Stimulated activated CD8-positive, alpha-beta memory T cell treated with anti-CD3 and anti-CD28 coated beads, Interleukin-7, amount 100 ng/mL, for 48 hours (primary cell): ENCODE measurements around the gene FGD3.
"Not testable (repeated sequence)": the region's sequence is repeated elsewhere in the genome, so short reads cannot be mapped to it uniquely, and the experiment has no call there.

Experiments used
- DNase-seq, 2 donors: peaks; one replicate each; pipeline ENCODE4 v3.0.0-alpha.2; 2020; ENCODE audit warnings: low read depth in 1 of 2; ENCODE audit errors: extremely low read depth in 1 of 2

The FGD3 gene, protein sequence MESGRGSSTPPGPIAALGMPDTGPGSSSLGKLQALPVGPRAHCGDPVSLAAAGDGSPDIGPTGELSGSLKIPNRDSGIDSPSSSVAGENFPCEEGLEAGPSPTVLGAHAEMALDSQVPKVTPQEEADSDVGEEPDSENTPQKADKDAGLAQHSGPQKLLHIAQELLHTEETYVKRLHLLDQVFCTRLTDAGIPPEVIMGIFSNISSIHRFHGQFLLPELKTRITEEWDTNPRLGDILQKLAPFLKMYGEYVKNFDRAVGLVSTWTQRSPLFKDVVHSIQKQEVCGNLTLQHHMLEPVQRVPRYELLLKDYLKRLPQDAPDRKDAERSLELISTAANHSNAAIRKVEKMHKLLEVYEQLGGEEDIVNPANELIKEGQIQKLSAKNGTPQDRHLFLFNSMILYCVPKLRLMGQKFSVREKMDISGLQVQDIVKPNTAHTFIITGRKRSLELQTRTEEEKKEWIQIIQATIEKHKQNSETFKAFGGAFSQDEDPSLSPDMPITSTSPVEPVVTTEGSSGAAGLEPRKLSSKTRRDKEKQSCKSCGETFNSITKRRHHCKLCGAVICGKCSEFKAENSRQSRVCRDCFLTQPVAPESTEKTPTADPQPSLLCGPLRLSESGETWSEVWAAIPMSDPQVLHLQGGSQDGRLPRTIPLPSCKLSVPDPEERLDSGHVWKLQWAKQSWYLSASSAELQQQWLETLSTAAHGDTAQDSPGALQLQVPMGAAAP

DNA sequence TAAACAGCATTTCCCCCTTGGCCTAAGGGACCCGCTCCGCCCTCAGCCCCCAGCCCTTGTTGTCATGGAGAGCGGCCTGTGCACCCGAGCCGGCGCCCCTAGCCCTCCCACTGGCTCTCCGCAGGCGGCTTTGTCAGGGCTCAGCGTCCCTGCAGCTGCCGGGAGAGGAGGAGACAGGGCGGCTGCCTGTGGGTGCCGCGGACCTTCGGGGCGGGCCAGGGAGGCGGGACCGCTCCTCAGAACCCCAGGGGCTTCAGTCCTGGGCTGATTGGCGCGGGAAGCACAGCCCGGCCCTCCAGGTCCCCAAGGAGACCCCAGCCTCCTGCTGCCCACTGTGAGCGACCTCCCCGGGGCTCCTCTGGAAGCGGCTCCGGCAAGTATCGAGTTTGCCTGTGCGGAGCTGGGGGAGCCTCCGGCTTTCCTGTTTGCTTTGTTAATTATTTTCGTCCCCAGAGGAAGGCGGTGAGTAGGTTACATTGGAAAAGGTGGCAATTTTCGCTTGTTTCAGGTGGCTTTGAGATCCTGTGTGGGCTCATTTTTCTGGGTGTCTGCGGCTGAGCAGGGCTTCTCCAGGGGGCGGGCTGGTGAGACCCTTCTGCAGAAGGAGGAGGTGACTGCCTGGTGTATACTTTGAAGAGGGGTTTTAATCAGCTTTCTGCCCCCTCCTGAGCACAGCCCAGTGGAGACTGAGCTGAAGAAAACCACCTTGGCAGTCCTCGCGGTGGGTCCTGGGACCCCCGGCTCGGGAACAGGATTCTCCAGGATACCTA, at the start of gene FGD3:
Gene FGD3 (plus strand): TSS at position 256 of the 770 bp plus-strand sequence. CDS start 28,734 bp downstream, outside the sequence.
- DNase-seq: no peak

DNA sequence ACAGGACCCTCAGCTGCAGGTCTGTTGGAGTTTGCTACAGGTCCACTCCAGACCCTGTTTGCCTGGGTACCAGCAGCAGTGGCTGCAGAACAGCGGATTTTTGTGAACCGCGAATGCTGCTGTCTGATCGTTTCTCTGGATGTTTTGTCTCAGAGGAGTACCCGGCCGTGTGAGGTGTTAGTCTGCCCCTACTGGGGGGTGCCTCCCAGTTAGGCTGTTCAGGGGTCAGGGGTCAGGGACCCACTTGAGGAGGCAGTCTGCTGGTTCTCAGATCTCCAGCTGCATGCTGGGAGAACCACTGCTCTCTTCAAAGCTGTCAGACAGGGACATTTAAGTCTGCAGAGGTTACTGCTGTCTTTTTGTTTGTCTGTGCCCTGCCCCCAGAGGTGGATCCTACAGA, 42.2 kb upstream of the FGD3 start:
- DNase-seq: not testable (repeated sequence)

DNA sequence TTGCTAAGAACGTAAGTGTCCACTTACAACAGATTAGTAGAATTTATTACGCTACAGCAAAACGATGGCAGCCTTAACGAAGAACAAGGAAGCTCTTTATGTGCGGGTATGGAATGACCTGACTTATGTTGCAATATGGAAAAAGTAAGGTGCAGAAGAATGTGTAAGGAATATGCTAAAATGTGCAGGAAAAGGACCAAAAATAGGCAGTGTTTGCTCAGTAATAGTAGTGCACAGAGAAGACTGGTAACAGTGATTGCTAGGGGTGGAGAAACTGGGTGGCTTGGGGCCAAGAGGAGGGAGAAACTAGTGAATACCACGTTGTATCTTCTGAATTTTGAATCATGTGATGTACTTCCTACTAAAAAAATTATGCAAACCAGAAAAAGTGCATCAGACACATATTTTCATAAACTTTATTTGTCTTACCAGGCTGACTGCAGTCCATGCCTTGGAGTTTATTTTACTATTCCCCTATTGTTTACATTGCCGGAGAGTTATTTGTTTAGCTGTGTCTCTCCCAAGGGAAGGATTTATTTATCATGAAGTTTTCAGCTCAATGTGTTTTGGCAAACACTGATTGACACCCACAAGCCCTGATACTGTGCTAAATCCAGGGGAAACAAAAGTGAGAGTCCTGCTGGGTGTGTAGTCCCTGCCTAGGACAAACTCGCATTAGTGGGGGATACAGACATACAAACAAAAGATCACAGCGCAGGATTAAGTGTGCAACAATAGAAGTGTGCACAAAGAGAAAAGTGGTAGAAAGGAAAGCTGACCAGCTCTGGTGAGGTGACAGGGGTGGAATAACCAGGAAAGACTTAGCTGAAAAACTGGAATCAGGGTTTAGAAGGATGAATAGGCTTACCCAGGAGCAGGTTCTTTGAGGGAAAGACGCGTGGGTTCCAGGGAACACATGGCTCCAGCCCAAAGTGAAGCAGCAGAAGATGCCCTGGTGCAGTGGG, 35.5 kb upstream of the FGD3 start:
- no peak for DNase-seq

DNA sequence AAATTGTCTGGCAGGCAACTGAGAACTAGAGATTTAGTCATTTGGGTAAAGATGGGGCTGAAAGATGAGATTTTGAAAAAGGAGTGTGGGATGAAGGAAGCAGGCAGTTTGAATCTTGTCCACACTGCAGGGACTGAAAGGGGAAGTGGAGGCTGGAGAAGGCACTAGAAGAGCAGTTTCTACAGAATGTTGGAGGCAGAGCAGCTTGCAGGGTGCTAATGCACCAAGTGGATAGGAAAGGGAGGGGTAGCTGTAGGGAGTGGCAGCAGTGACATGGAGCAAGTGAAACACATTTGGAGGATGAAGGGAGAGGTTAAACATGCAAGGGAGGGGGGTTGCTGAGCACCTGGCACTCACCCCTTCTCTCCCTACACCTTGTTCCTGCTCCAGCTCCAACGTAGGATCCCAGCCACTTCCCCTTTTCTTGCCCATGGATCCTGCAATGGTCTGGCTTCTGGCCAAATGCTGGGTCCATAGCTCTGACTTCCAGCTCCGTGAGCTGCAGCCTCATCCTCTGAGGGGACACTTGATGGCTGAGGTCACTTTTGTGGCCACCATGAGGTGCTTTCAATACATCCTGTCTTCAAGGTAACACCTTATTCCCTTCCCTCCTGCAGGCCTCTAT, 30.0 kb upstream of the FGD3 start:
- no peak for DNase-seq

DNA sequence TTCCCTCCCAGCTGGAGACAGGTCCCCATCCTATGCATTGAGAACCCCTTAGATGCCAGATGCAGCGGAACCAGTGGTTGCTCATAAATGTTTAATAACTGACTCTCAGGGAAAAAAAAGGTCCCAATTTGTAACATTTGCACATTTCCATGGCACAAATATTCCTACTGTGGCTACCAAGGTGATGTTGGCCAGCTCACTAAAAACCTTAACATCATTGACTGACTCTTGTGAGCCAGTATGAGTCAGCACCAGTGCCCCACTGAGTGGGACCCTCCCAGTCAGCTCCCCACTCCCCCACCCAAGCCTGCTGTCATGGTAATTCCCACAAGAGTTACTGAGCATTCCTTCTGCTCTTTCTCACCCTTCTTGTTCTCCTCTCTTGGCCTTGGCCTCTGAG, 26.9 kb upstream of the FGD3 start:
- DNase-seq: no peak

DNA sequence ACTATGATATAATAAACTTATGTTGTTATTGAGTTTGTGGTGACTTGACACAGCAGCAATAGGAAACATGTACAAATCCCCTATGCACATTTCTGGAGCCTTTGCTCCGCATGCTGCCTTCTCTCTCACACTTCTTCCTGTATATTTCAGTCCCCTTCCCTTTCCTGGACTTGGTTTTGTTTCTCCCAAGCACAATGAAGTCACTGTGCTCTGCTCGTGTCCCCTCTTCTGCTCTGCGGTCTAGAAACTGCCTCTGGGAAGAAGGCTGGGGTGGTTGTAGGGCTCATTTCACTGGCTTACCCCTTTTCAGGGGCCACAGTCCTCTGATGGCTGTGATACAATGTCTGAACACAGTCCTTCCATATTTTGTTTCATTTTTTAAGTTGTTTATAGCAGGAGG, 15.7 kb upstream of the FGD3 start:
- no peak for DNase-seq

DNA sequence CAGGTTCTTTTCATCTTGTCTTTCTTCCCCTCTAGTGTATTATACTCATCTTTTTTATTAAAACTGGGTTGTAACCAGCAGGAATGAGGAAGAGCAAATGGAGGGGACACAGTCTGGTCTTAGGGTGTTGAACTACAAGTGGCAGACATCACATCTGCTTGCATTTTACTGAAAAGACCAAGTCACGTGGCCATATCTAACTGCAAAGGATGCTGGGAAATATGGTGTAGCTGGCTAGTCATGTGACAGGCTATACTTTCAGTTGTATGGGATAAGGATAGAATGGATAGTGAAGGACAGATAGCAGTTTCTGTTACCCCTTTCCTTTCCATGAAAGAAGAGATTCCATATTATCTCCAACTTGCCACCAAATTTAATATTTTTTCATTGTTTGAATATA, 13.0 kb upstream of the FGD3 start:
- no peak for DNase-seq

DNA sequence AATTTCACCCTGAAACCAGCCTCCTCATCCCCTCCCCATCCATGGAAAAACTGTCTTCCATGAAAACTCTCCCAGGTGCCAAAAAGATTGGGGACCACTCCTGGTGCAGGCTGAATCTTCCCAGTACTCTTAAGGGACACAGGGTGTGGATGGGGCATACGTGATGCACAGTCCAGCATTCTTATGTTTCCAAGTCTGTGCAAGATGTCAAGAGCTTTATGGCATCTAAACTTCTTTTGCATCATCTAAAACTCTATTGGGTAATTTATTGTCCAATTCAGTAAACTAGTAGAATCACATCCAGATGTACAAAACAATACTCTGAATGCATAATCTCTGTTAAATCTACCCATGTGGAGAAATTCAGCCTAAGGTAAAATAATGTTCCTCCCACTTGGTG, 9.3 kb upstream of the FGD3 start:
- no peak for DNase-seq

DNA sequence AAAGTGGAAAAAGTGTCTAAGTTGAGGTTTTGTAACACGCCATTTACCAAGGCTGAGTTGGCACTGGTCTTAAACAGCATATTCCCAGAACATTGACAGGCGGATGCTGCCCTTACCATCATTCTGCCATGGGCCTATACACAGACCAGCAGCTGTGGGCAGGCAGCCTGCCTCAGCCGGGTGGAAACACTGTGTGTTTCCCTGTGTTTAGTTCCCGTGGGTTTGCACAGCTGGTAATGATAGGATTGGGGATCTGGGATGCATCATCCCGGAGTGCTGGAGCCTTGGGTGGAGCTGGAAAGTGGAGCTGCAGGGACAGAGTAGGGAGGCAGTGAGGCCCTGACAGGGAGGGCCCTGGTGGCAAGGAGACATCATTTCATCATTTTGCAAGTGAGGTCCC, 5.5 kb upstream of the FGD3 start:
- DNase-seq: no peak

DNA sequence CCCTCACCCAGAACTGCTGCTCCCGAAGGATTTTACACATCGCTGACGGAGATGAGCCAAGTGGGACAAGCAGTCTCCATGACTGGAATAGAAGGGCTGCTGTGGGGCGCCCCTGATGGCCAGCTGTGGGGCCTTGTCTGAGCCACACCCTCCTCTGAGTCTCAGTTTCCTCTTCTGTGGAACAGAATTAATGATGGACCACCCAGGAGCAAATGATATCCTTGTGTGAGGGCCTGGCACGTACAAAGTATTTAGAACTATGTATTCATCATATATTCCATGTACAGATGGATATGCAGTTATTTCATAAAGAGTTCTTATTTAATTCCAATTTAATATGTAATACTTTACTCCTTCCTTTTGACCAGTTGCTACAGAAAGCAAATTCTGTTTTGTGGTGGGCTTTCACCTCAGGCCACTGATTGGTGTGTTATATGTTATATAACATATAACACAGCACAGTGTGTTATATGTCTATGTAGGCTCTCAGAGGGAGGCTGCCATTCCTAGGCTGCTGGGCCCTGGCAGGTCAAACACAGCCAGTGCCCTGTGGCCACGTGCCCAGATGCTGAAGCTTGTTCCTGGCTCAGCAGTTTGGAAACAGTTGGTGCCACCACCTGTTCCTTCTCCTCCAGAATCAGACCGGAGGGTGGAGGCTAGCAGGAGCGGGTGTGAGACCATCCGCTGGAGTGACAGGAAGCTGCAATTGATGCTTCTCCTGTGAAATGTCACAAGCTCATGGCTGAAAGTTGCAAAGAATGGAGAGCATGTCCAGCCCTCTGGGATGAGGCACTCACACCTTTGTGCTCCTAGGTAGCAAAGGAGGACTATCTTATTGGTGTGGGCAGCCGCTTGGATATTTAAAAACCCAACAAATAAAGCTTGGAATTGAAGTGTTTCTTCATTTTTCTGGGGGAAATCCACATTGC, 4.4 kb upstream of the FGD3 start:
- no peak for DNase-seq

DNA sequence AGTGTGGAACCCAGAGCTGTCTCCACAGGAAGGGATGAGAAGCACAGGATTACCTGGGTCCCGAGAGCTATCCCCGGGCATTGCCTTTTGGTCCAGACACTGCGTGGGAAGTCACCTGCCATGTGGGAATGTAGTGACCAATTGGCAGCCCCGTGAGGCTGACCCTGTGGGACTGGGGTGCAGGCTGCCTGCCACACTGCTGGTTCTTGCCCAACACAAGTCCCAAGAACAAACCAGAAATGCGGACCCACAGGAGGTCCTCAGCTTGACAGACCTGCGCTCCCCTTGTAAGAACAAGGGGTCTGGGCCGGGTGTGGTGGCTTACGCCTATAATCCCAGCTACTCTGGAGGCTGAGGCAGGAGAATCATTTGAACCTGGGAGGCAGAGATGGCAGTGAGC, 2.4 kb upstream of the FGD3 start:
- DNase-seq: no peak

DNA sequence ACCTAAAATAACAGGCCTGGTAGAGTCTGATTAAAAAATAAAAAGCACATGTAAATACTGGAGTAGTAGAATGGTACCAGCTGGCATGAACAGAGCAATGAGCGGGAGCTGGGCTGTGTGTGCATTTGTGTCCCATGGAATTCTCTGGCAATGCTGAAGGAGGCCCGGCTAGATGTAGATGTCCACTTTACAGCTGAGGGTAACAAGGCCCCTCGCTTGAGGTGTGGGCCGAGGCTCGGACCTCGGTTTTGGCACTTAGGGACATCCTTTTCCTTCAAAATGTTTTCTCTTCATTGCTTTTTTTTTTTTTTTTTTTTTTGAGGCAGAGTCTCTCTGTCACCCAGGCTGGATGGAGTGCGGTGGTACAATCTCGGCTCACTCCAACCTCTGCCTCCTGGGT, 1.5 kb upstream of the FGD3 start:
- no peak for DNase-seq

DNA sequence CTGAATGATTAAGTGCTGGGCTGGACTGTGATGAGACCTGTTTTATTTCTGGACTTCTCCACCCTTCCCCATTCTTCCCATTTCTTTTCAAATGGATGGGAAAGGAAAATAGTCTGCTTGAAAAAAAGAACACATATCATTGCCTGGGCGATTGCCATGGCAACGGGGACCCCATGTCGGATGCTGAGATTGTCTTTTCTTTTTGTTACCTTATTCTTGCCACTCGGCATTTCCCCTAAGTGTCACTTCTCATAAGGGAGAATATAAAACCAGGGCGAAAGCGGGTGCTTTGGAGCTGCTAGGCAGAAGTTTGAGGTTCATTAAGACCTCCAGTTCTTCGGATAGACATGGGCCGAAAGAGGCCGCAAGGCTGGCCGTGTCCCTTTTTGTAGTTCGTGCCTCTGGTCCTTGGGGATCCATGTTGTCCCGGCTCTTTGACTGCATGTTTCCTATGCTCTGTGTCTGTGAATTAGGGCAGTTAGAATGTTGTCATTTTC, 763 bp downstream of the FGD3 start:
- no peak for DNase-seq

DNA sequence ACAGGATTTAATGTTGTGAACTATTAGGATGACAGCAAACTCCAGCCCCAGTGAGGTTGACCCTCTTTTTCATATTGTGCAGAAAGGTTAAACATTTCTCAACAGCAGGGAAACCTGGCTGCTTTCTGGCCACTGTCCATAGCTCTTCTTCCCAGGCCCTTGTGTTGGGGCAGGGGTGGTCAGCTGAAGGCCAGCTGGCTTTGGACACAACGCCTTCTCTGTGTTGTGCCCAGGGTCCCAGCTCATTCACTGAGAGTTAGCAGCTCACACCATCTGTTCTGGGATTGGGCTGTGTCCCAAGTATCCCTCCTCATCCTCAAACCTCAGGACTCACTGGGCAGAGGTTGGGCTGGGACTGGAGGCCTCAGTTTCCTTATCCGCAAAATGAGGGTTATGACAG, 1.3 kb downstream of the FGD3 start:
- DNase-seq: no peak

DNA sequence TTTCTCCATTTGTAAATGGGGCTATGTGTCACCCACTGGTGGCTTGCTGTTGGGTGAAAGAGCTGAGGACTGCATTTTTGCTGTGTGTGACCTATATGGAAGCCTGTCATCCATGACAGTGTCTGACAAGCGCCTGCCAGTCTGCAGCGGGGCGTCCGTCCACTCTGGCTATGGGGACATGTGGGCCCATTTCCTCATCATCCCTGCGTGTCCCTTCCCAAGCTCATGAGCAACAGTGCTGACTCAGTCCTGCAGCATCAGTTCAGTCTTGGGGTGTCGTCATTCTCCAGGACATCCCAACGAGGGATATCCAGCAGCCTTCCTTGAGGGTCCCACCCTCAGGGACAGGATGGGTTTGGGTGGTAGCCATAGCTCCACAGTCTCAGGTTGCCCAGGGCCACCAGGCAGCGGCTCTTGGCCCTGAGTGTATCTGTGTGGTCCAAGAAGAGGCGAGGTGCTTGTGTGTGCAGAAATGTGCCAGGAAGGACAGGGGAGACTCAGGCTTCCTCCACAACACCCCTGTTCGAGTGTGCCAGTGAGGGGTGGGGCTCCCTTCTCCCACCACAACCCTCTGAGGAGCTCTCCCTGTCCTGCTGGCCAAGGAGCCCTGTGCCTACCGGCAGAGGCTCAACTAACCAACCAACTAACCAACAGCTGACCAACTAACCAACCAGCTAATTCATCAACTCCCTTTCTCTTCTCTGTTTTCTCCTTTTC, 2.1 kb downstream of the FGD3 start:
- DNase-seq: no peak

DNA sequence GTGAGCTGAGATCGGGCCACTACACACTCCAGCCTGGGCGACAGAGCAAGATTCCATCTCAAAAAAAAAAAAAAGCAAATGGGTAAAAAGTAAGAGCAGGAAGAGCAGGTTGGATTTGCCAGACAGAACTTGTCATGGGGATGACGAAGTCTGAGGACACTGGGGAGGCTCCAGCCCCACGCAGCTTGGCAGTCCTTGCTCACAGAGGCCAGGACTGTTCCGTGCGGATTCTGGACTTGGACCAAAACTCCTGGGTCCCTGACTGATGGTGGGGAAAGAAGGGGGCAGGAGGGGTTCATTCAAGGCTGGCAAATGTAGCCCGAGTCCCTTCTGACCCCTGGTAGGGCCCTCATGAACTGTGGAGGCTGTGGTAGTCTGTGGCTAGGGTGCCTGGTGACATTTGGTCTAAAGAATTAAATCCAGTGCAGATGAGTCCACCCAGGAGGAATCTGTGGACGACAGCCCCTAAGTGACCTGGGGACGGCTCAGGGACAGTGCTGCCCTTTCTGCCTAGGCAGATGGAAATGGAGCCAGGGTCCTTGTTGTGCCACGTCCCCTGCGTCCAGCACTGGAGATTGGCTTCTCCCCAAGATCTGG, 3.1 kb downstream of the FGD3 start:
- no peak for DNase-seq

DNA sequence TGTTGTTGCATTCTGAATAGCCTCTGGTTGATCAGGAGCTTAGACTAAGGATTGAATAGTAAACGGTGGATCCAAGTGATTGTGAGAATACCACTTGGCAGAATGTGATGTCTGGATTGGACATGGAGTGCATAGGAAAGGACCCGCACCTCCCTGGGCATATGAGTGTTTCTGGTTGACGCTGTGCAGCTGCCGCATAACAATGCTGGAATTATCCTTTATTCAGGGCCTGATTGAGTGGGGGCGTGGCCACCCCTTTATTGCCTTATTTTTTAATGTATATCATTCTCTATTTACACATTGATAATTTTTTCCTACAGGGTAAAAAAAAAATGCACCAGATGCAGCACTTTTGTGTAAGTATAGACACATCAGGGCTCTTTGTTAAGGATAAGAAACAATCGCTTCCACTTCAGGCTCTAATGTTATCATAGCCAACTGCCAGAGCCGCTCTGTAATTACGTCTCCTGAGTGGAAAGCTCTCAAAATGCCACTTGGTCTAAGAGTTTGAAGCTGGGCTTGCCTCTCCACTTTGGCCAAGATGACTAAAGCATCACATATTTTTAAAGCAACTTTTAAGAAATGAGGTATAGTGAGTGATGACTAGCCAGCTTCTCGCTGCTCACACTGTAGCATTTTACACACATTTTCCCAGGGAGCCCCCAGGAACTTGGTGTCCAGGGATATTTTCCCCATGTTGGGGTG, 5.7 kb downstream of the FGD3 start:
- no peak for DNase-seq
